ENCODE results near the gene SCTR.

SCTR gene

GRCh38 chr2:119472749-119473148 is 51.5 kb downstream of the SCTR start:
- DNase-seq: no peak

GRCh38 chr2:119469661-119470297 is 54.5 kb downstream of the SCTR start:
- no peak for DNase-seq

DNA sequence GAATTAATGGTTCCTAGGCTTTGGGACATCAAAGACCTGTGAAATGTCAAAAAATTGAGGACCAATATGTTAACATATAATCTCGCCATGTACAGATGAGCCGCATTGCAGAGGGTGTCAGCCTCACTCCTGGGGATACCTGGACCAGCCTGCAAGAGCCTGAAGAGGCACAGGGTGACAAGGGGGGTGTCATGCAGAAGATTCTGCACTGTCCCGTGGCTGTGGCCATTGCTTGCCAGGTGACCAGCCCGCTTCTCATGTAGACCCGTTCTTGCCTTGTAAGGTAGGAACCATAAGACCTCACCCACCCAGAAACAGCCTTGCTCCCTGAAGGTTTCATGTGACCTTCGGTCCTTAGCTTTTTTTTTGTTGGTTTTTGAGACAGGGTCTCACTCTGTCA is 55.2 kb downstream of the SCTR start:
- no peak for DNase-seq

DNA sequence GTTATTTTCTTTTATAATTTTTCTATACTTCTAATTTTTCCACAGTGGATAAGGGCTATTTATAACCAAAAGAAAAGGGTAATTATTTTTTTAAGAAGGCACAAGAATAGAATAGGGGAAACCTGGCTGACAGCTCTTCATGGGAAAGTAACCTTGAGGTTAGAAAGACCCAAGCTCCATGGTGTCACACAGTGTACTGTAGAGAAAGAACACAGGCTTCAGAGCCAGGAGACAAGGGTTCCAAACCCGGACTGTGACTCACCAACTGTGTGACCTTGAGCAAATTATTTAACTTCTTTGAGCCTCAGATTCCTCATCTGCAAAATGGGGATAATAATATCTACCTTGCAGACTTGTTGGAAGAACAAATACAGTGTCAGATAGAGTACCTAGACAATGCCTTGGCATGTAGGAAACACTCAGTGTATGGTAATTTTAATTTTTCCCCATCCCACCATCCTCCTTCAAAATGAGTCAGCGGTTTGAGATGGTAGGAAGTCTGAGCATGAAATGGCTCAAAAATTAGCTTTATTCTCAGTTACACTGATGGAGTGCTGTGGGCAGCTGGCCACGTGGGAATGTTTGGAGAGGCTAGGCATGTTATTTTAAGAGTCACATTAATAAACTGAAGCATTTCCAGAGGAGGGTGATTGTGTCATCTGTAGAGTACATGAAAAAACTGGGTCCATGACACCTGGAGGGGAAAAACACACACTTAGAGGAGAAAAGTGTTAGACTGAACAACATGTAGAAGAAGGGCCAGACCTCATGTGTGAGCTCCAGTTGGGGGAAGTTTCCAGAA is 55.9 kb downstream of the SCTR start:
- no peak for DNase-seq

GRCh38 chr2:119466373-119466772 is 57.9 kb downstream of the SCTR start:
- DNase-seq: no peak

DNA sequence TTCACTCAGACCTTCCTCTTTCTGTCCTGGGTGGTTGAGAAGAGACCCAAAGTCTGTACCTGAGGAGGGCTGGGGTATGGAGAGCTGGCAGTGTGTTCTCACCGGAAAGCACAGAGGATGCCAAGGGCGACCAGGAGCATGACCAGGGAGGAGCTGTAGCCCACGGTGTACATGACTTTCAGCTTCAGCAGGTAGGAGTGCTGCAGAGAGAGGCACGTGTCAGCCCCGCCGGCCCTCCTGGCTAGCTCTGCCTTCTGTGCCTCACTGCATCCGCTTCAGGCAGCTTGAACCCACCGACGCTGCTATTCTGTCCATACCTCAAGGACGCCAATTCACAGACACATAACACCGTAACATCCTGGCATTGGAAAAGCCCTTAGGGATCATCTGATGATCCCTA is 58.6 kb downstream of the SCTR start:
- DNase-seq: no peak

- DNase-seq: no peak
Measured at GRCh38 chr2:119464981-119465380, 59.3 kb downstream of the SCTR start.

DNA sequence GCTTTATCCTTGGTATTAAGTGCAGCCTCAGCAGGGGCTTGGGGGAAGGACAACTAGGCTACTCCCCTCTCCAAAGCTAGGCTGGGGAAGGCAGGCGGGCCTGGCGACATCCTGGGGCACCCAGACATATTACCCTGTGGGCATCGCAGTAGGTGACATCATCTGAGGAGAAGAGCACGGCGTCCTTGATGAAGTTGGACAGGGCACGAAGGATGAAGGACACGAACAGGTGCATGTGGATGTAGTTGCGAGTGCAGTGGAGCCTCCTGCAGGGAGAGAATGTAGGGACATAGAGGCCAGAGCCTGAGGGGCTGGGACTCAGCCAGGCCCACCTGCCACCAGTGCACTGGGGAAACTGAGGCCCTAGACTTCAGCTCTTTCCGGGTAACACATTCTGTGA is 60.3 kb downstream of the SCTR start:
- DNase-seq: no peak

- DNase-seq: no peak
Measured at GRCh38 chr2:119463136-119463535, 61.1 kb downstream of the SCTR start.

DNA sequence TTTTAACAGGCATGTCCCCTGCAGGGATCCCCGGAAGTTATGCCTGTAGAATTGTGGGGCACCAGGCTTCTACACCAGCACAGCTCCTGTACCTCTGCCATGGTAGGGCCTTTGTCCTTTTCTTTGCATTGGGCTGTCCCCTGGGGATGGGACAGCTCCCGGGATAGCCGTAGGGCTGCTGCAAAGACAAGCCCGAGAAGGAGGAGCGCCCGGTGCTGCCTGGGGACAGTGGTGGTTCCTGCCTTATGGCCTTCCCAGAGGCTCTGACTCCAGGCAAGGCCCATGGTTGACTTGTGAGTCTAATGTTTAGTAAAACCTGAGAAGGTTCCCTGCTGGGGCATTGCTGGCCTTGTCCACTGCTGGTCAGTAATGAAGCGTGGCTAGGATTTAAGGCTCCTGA is 61.7 kb downstream of the SCTR start:
- DNase-seq: no peak

DNA sequence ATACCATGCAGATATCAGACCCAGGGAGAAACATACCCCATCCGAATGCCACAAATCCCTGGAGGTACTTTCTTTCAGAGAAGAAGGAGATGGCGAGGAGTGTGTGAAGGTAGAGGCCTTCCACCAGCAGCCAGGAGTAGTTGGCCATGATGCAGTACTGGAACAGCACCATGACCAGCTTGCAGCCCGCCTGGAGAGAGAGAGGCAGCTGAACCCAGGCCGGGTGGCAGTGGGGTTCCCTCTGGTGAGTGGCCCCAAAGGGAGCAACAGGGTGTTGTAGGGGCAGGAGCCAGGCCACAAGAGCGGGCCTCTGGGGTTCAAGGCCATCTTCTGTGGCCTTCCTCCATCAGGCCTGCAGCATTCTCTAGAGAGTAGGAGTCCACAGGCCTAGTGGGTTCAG is 62.5 kb downstream of the SCTR start:
- DNase-seq: no peak

GRCh38 chr2:119460076-119460475 is 64.2 kb downstream of the SCTR start:
- no peak for DNase-seq

DNA sequence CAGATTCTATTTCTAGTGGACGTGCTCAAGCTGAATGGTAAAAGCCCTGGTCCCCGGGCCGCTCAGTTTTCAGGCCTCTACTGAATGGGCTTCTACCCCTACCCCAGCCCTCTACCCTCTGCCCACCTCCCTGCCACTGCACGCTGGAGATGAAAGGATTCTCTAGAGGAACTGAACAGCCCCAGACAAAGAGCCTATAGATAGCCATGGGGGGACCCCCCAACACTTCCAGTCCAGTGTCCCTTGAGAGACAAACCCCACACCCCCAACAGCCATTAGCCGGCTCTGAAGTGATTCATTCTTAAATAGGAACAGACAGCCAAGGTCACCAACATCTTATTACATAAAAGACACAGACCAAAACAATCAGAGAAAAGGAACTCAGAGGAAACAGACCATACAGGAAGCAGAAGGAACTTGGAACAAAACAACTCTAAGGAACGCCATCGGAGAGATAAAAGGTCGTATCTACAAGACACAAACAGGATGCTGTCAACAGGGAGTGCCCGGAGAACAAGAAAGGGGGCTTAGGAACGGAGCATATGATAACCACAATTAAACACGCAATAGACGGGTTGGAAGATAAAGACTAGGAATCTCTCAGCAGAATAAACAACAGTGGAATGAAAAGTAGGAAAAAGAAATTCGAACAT is 69.1 kb downstream of the SCTR start:
- DNase-seq: no peak

GRCh38 chr2:119453972-119454593 is 70.2 kb downstream of the SCTR start:
- no peak for DNase-seq

GRCh38 chr2:119451336-119452050 is 72.8 kb downstream of the SCTR start:
- no peak for DNase-seq

- DNase-seq: no peak
Measured at GRCh38 chr2:119449521-119449920, 74.8 kb downstream of the SCTR start.

- DNase-seq: no peak
Measured at GRCh38 chr2:119448427-119449141, 75.7 kb downstream of the SCTR start.

DNA sequence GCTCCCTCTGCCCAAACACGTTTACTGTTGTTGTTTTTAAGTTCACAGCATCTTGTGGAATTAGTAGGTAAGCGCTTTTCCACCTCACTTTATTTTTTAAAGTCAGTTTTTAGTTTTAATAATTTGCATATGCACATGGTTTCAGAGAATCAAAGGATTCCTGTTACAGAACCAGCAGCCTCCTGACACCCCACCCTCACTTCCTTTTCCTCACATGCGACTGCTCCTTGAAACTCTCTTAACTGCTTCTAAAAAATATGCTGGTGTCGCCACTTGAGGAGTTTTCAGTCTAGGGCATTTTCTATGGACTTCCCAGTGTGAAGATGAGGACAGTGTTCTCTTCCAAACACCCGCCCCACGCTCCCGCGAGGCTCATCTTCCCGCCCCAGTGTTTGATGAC is 78.2 kb downstream of the SCTR start:
- no peak for DNase-seq

GRCh38 chr2:119442850-119443249 is 81.4 kb downstream of the SCTR start:
- DNase-seq: no peak

DNA sequence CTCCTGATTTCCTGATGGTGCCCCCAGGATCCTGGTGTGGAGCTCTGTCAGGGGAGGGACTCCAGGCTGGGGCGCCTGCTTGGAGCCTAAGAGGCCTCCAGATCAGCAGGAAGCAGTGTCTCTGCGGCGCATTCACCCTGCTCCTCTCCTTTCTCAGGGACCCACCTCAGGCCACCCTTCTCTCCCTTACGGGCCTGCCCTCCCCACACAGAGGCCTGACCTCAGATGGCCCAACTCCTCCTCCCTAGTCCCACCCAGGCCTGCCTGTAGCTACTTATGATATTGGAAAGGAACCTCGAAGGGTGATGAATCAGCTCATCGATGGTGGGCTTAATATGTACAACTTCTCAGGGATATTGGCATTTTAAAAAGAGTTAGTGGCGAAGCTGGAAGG is 82.1 kb downstream of the SCTR start:
- no peak for DNase-seq

- no peak for DNase-seq
Measured at GRCh38 chr2:119441376-119442225, 82.7 kb downstream of the SCTR start.
